GM19455 (cell line): ENCODE measurements around the gene POU2F1.

Experiments
- ATAC-seq: cut with Tn5 transposase; IDR thresholded peaks from one replicate; pipeline ENCODE4 v1.9.1; 2021; ENCODE audit not compliant: unreplicated experiment

POU2F1 gene

DNA sequence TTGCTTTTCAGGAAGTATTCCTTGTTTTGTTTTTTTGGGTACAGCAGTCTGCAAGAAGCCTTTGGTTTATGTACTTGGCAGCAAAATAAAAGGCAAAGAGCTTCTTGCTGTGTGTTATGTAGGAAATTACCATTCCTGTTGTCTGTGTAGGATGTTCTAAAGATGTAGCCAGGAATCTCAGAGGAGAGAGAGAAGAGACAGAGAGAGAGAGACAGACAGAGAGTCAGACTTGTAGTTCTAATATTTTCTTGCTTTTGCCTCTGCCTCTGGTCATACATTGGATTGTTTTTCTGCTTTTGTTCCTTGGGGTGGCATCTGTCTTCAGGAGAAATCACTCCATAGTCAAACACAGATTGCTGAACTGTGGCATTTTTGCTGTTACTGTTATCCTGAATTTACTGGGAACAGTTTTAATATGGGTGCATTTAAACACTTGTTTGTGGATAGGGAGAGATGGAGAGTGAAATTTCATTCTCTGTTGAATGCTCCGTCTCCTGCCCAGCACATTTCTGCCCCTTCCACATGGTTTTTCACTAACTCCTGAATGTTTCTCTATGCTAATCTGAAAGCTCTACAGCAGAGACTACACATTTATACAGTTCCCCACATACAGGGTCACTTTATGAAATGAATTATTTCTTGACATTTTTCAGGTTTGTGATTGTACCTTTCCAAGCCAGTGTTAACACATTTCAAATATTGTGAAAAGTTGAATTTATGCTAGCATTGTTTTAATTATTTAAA, 49.8 kb downstream of the POU2F1 start:
- no peak for ATAC-seq

DNA sequence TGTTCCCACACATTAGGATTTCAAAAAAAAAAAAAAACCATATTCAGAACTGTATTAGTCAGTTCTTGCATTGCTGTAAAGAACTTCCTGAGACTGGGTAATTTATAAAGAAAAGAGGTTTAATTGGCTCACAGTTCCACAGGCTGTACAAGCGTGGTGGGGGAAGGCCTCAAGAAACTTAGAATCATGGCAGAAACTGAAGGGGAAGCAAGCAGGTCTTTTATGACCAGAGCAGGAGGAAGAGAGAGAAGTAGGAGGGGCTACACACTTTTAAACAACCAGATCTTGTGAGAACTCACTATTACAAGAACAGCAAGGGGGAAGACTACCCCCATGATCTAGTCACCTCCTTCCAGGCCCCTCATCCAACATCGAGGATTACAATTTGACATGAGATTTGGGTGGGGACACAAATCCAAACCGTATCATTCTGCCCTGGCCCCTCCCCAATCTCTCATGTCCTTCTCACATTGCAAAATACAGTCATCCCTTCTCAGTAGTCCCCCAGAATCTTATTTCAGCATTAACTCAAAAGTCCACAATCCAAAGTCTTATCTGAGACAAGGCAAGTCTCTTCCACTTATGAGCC, 51.8 kb downstream of the POU2F1 start:
- ATAC-seq = no peak

DNA sequence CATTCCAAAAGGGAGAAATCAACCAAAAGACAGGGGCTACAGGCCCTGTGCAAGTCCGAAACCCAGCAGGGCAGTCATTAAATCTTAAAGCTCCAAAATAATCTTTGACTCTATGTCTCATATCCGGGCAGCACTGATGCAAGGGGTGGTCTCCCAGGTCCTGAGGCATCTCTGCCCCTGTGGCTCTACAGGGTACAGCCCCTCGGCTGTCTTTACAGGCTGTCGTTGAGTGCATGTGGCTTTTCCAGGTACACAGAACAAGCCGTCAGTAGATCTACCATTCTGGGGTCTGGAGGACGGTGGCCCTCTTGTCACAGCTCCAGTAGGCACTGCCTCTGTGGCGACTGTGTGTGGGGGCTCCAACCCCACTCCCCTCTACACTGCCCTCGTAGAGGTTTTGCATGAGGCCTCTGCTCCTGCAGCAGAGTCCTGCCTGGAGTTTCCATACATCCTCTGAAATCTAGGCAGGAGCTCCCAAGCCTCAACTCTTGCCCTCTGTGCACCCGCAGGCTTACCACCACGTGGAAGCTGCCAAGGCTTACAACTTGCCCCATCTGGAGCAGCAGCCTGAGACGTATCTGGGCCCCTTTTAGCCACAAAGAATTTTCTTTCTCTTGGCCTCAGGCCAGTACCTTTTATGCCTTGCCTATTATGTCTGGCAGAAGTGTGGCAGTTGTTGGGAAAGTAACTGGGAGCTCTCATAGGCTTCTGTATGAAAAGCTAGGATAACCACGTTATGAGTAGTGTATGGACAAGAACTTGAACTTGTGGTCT, 52.5 kb downstream of the POU2F1 start:
- ATAC-seq = no peak

DNA sequence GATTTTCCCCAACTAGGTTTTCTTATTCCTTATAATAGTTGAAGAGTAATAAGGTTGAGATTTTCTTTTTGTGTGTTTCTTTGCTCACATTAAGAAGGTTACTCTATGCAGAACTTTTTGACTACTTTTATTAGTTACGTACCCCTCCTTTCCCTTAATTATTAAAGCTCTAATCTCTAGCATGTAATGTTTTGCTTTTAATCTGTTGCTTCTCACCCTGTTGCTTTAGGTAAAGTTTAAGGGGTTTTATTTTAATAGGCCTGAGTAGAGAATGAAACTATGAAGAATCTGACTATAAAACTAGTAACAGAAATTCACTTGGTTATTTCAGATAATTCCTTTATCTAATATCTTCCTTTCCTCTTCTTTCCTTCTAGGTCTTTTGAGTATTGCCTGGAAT, 53.4 kb downstream of the POU2F1 start:
- no peak for ATAC-seq

DNA sequence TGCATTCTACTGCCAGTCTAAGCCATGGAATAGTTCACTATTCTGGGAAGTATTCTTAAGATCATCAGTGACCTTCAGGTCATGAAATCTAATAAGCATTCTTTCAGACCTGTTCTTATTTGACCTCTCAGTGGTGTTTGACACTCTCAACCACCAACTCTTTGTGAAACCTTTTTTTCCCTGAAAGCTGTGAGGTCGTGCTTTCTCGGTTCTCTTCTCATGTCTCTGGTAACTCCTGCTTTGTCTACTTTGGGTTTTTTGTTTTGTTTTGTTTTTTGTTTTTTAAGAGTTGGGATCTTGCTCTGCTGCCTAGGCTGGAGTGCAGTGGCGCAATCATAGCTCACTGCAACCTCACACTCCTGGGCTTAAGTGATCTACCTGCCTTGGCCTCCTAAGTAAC, 56.3 kb downstream of the POU2F1 start:
- ATAC-seq = peak; percentile 83

DNA sequence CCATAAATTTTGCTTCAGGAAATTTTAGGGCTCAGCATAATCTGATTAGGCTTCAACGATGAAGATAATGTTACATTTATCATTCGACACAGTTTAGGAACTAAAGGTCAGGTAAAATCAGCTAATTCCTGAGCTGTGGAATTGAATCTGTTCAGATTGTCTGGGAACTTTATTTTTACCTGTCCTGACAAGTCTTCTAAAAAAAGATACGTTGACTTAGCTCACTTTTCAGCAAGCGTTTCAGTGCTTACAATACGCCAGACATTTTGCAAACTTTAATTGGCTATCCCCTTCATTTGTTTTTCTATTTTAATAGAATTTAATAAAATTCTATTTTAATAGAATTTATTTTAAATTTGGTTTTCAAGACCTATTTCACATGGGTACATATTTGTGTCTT, 57.8 kb downstream of the POU2F1 start:
- ATAC-seq = no peak

DNA sequence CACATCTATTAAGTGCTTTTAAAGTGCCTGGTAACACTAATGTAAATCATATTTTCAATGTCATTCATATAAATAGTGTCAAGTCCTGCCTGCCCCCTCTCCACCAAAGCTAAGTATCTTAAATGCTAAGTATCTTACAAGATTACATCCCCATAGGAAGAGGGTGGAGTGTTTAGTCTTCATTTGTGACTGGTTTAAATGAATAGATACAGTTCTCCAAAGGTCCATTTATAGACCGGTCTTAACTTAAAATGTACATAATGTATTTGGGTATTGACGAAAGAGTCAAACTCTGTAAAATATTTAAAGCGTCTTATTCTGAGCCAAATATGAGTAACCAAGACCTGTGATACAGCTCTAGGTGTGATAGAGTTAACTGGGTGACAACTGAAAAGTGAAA, 60.2 kb downstream of the POU2F1 start:
- ATAC-seq = no peak

DNA sequence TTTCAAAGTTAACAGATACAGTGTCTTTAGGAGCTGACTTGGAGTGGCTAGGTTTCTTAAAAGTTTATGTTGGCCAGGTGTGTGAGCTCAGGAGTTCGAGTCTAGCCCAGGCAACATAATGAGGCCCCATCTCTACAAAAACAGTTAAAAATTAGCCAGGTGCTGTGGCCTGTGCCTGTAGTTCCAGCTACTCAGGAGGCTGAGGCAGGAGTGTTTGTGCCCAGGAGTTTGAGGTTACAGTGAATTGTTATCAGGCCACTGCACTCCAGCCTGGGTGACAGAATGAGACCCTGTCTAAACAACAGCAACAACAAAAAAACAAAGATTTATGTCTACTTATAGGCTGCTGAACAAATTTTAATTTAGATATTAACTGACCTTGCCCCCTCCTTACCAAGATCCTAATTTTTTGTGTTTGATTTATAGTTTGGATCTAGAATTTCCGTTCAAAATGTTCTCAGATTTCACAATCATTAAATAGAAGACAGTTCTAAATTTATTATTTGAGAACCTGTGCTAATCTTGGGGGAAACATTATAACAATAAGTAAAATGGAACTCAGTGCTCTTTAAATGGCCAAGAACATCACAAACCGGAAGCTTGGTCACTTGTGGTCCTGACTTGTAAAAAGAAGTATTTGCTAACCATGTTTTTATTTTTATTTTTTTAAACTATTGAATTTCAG, 67.8 kb downstream of the POU2F1 start:
- no peak for ATAC-seq

DNA sequence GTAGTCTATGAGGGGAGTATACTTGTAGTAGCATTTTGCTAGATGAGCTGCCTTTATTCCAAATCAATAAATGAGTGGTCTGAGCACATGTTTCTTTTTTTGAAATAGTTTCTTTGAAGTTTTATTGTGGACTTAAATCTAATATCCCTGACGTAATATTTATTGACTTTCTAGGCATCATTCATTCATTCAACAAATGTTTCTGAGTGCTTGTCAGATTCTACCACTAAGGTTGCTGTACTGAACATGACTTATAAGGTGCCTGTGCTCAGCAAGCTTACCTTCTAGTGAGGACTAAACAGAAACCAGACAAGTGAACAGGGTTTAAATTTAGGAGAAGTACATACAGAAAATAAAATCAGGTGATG, 68.4 kb downstream of the POU2F1 start:
- ATAC-seq = no peak

DNA sequence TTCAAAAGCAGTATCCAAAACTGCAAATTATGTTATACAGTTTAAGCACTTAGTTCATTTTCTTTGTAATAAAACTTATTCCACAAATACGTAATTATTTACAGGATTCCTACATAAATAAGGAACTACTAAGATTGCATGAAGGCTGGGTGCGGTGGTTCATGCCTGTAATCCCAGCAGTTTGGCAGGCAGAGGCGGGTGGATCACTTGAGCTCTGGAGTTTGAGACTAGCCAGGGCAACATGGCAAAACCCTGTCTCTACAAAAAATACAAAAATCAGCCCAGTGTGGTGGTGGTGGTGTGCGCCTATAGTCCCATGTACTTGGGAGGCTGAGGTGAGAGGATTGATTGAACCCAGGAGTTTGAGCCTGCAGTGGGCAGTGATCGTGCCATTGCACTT, 69.3 kb downstream of the POU2F1 start:
- ATAC-seq = no peak

DNA sequence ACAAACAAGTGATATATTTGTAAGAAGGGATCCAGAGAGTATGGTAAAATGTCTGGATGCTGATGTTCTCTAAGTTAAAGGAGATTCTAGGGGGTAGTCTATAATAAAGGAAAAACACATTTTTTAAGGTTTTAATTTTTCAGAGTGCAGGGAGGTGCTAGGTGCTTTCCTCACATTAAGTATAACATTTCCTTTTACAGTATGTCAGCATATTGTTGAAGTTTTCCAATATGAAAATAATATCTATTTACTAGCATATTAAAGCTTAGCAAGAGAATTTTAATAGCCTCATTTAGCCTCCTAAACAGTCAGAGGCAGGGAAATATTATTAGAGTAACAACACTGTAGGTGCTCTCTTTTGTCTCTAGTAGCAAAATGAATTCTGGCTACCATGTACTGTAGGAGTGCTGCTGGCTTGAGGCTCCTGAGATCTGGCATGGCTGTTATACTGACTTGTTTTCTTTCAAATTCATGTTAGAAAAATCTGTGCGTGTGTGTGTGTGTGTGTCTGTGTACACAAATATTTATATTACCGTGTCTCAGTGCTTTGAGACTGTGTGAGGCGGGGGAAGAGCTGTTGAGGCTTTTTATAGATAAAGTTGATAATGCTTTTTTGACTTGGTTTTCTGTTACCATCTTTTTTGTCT, 71.0 kb downstream of the POU2F1 start:
- no peak for ATAC-seq

DNA sequence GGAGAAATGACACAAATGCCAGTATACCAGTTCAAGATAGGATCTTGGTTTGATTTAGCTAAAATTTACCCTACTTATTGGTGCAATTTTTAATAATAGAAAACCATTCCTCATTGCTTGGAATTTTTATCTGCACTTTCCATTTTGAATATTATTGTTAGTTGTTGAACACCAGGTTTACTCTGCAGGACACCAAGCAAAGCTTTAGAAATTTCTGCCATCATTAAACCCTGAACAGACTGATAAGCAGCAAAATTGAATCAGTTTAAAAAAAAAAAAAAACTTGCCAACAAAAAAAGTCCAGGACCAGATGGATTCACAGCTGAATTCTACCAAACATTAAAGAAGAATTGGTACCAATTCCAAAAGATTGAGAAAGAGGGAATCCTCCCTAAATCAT, 71.5 kb downstream of the POU2F1 start:
- ATAC-seq = no peak

DNA sequence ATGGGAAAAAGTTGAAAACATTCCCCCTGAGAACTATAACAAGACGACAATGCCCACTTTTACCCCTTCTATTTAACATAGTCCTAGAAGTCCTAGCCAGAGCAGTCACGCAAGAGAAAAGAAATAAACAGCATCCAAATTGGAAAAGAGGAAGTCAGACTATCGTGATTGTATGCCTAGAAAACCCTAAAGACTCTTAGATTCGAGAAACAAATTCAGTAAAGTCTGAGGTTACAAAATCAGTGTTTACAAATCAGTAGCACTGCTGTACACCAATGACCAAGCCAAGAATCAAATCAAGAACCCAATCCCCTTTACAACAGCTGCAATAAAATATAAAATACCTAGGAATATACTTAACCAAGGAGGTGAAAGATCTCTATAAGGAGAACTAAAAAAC, 72.4 kb downstream of the POU2F1 start:
- no peak for ATAC-seq

DNA sequence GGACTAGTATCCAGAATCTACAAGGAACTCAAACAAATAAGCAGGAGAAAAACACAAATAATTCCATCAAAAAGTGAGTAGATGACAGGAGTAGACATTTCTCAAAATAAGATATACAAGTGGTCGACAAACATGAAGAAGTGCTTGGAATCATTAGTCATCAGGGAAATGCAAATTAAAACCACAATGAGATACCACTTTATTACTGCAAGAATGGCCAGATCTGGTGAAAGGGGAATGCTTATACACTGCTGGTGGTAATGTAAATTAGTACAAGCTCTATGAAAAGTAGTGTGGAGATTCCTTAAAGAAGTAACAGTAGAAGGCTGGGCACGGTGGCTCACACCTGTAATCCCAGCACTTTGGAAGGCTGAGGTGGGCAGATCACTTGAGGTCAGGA, 73.8 kb downstream of the POU2F1 start:
- ATAC-seq = no peak

DNA sequence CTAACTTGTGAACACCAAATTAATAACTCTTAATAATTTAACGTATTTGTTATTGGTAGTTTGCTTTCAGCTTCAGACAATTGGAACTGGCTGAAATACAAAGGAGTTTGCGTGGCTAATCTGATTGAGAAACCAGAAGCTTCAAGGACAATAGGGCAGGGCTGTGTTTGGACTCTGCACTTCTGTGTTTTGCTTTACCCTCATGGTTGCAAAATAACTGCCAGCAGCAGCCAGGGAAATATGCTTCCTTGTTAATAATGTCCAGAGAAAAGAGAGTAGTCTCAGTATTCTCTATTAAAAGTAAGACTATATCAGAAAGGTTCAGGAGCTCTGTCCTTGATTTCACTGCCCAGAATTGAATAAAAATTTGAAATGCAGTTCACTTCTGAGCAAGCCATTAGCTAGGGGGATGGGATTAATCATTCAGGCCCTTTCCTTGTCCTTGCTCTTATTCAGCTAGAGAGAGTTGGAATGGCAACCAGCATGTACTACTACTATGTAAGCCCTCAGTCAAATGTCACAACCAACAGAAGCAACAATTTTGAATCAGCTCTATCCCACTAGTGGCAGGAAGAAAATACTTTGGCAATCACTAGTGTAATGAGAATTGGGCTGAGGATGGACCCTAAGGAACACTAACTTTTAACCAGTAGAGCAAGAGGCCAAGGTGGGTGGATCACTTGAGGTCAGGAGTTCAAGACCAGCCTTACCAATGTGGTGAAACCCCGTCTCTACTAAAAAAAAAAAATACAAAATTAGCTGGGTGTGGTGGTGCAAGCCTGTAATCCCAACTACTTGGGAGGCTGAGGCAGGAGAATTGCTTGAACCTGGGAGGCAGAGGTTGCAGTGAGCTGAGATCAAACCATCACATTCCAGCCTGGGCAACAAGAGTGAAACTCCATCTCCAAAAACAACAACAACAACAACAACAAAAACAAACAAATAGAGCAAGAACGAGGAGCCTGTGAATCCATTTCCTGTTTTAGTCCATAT, 76.8 kb downstream of the POU2F1 start:
- no peak for ATAC-seq

DNA sequence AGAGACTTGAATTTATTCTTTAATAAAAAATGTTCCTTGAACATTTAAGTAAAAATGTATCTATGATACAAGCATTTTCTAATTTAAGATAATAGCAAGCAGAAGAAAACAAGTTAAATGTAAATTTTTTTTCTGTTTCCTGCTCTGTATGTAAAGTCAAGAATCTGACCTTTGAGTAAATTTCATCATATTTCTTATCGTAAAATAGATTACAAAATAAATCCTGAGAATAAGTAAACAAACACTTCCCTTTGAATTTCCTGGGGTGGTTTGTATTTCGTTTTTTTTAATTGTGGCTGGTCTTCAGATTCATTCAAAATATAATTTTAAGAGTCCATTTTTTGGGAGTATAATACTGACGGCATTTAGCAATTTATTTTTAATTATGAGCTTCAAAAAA, 77.6 kb downstream of the POU2F1 start:
- no peak for ATAC-seq

DNA sequence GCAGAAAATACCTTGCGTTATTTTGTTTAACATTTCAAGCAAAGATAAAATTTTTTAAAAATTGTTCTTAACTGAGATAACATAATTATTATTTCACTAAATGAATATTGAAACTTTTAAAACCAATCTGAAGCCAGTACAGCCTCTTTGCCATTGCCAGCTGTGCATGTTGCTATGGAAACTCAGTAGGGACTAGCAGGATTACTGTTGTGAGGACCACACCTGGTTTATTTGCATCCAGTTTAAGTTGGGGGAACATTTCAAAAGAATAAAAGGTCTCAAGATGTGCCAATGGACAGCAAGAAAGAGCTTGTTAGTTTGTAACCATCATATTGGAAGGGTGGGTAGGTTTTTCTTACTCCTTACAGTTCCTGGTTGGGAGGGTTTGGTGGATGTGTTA, 80.7 kb downstream of the POU2F1 start:
- ATAC-seq = no peak

DNA sequence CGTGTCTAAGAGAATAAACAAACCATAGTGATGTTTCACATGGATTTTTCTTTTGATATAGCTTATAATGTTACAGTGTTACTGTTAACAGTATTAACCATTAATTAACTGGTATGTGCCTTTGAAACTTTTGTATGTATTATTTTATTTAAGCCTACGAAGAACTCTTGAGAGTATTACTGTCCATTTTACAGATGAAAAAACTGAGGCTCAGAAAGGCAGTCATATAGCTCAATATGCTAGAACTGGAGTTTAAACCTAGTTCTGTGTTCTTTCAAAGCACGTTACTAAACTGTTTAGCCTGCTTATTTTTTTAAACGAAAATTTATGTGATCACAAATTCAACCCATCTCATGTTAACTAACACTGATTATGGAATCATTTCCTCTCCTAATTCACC, 83.5 kb downstream of the POU2F1 start:
- ATAC-seq = no peak

DNA sequence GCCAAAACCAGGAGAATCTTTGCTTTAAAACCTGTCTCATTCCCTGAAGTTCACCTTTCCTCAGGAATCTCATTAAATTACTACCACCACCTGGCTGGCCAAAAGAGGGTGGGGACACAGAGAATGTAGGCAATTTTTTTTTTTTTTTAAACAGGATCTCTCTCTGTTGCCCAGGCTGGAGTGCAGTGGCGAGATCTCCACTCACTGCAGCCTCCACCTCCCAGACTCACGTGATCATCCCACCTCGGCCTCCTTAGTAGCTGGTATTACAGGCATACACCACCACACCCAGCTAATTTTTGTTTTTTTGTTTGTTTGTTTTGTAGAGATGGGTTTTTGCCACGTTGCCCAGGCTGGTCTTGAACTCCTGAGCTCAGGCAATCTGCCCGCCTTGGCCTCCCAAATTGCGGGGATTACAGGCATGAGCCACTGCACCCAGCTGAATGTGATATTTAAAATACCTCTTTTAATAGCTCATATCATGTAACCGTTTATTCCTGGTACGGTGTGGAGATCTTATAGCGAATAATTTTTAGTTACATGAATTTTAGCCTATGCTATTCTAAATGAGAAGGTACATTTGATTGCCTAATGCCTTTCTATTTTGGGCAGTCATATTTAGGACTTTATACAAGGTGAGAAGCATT, 84.5 kb downstream of the POU2F1 start:
- ATAC-seq = no peak
